ENCODE results near the gene HPCAL1. TPM values are rescaled to one million over a fixed set of nuclear protein-coding genes. Genes with fewer than 3 reads are reported as not detected.

HPCAL1 gene
- total and polyA plus RNA-seq, 2 donors (not counting 3 experiments of a cell fraction or from before 2014, with no cell fraction given) = 56.5 to 77.4 TPM

DNA sequence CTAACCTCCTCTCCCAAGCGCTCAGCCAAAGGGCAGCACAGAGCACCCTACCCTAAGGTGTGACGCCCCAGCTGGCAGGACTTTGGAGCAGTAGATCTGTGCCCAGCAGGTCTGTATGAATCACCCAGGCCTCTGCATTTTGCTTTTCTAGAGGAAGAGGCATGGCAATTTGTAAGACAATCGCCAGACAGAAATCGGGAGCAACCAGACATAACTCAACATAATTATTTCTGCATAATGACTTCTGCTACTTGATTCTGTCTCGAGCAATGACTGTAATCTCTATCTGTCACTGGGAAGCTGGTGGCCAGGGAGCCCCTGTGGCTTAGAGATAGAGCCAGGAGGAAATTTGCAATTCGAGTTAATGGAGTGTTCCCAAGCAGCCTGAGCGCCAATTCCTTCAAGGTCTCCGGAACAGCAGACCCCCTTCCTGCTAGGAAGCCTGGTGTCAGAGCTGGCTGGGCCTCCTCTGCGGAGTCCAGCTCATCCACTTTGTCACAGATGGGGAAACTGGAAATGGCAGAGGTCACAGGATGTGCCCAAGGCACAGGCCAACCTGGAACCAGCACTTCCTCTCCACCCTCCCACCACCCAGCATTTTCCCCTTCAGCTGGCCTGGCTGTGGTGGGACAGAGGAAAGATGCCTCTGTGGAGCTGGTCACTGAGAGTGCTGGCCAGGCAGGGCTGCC is 90.4 kb downstream of the HPCAL1 start:
- intact Hi-C loops (cut with micrococcal nuclease) (no loop called here), dilution Hi-C loops (cut with MboI; ENCODE audit: extremely low pct_ligation_motif_present, low sequenced_read_pairs) (no loop called here)
- Histone ChIP-seq H3K9me1 (replicated peaks; ENCODE audit: control insufficient read depth, extremely low read depth, insufficient read depth, low read length) (no peaks in the 10 kb centered on the region), H3K79me2 (ENCODE audit: control insufficient read depth, insufficient read depth, low read length) (peaks cover 28% of the 10 kb centered on the region), H3K27ac (ENCODE audit: insufficient read depth, low read depth, low read length) (no peak overlapping the region), H3K27me3 (ENCODE audit: control insufficient read depth in 2 of 2, insufficient read depth in 2 of 2, low read length in 2 of 2) (no peaks in the 10 kb centered on the region), H3K9me3 (replicated peaks; ENCODE audit: control insufficient read depth, insufficient read depth, low read length) (no peaks in the 10 kb centered on the region), H4K20me1 (replicated peaks; ENCODE audit: control insufficient read depth, extremely low read depth, insufficient read depth, low read length) (no peaks in the 10 kb centered on the region), H3K9ac (replicated peaks; ENCODE audit: extremely low read depth, insufficient read depth, low read length) (no peak overlapping the region), H3K4me3 (replicated peaks in 1 of 3; ENCODE audit: insufficient read depth in 1 of 3, low read depth in 1 of 3, low read length in 3 of 3) (no peak overlapping the region), H3K4me2 (ENCODE audit: insufficient read depth, low read length) (no peak overlapping the region), H2AFZ (ENCODE audit: low read depth, low read length) (no peak overlapping the region), H3K4me1 (ENCODE audit: control insufficient read depth, extremely low read depth, insufficient read depth, low read length) (peaks cover 31% of the 10 kb centered on the region), H3K36me3 (ENCODE audit: control insufficient read depth in 2 of 2, extremely low read depth in 1 of 2, insufficient read depth in 2 of 2, low read length in 2 of 2) (no peaks in the 10 kb centered on the region)
- DNase-seq (ENCODE audit: low read depth, low spot score) = no peak
- ChIA-PET CTCF (interaction anchor here (0.8 to 3.2 kb wide), 7 partner anchors 9 to 269 kb away, joined by 3 to 17 read pairs (median 3); no protein-coding TSS in a partner anchor), POLR2A (interaction anchor here (0.6 kb wide), 1 partner anchor 10 kb away, joined by 6 read pairs; no protein-coding TSS in a partner anchor)
- FAIRE-seq = peak; percentile 67
- BruUV-seq (replicated peaks) = no TSS peak
- TF ChIP-seq POLR2A (IDR thresholded peaks at IDR 0.05; ENCODE audit: low read depth, low read length) (no peak), EZH2 (IDR thresholded peaks at IDR 0.05; ENCODE audit: borderline replicate concordance, low read depth, low read length, severe bottlenecking) (no peak), GATA2 (IDR thresholded peaks at IDR 0.05; ENCODE audit: insufficient read depth, insufficient read length, low read depth, low read length) (no peak), MAX (IDR thresholded peaks at IDR 0.05; ENCODE audit: insufficient read depth, insufficient read length) (no peak), JUN (IDR thresholded peaks at IDR 0.05; ENCODE audit: borderline replicate concordance, insufficient read depth, insufficient read length, low read depth) (no peak), MYC (IDR thresholded peaks at IDR 0.05; ENCODE audit: low read depth, low read length) (no peak), POLR2AphosphoS5 (IDR thresholded peaks at IDR 0.05; ENCODE audit: insufficient read depth, low read depth, low read length) (no peak)
- TF ChIP-seq, protein P1, sequence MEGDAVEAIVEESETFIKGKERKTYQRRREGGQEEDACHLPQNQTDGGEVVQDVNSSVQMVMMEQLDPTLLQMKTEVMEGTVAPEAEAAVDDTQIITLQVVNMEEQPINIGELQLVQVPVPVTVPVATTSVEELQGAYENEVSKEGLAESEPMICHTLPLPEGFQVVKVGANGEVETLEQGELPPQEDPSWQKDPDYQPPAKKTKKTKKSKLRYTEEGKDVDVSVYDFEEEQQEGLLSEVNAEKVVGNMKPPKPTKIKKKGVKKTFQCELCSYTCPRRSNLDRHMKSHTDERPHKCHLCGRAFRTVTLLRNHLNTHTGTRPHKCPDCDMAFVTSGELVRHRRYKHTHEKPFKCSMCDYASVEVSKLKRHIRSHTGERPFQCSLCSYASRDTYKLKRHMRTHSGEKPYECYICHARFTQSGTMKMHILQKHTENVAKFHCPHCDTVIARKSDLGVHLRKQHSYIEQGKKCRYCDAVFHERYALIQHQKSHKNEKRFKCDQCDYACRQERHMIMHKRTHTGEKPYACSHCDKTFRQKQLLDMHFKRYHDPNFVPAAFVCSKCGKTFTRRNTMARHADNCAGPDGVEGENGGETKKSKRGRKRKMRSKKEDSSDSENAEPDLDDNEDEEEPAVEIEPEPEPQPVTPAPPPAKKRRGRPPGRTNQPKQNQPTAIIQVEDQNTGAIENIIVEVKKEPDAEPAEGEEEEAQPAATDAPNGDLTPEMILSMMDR (IDR thresholded peaks at IDR 0.05; ENCODE audit: extremely low read depth in 1 of 2, insufficient read depth in 1 of 2, low read depth in 1 of 2, low read length in 2 of 2) = no peak

Data from endothelial cell of umbilical vein (primary cell).